ENCODE measurements around the gene P2RY8.

Gene P2RY8

GRCh38 chrX:1417921-1418771 is 118.8 kb downstream of the P2RY8 start:
- no peak for DNase-seq (ENCODE audit: low spot score)

GRCh38 chrX:1416965-1417760 is 119.8 kb downstream of the P2RY8 start:
- DNase-seq (ENCODE audit: low spot score), result no peak

DNA sequence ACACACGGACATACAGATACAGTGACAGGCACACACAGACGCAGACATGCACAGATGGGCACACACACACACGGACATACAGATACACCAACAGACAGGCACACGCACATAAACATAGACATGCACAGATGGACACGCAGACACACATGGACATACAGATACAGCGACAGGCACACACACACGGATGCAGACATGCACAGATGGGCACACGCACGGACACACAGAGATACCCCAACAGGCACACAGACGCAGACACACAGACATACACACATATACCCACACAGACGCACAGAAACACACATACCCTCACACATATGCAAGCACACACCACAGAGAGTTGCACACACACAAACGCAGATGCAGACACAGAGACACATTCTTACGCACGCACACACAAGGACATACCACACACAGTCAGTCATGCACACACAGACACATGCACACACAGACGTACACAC is 120.6 kb downstream of the P2RY8 start:
- no peak for DNase-seq (ENCODE audit: low spot score)

Measured in cerebellar cortex (tissue), 1 donor.